Measurements from ENCODE around the gene CYBC1. TPM values are rescaled to one million over a fixed set of nuclear protein-coding genes. Genes with fewer than 3 reads are reported as not detected.
"Not testable (repeated sequence)": the region's sequence is repeated elsewhere in the genome, so short reads cannot be mapped to it uniquely, and the experiment has no call there.

Gene CYBC1
- total and polyA plus RNA-seq, 10 donors = 105 to 333 (median 284) TPM

GRCh38 chr17:82458179-82458884, 7.8 kb upstream of the CYBC1 start, which contains the start of gene NARF:
NARF (plus strand) TSS chr17:82458741; CDS start chr17:82458804, 63 bp downstream.
- peak; percentile 98 for DNase-seq
- TF ChIP-seq CTCF (IDR thresholded peaks at IDR 0.05 in 8 of 11, conservative IDR thresholded peaks at IDR 0.05 in 3 of 11) (peak in 3 of 11 experiments; percentile 12 to 39 (median 14)), POLR2A (IDR thresholded peaks at IDR 0.05) (peak; percentile 64 to 93 (median 85)), POLR2AphosphoS5 (IDR thresholded peaks at IDR 0.05) (peak; percentile 99 to 100 (median 99))
- no peaks in the 10 kb centered on the region for H3K9me3 ChIP-seq
- H3K4me3 ChIP-seq = peak within 1 kb of the TSS; percentile 75 to 100 (median 96)
- peak within 1 kb of the TSS; percentile 99 to 100 (median 100) for H3K27ac ChIP-seq
- WGBS, 5 donors = 0 to 1% (median 0%) methylated on average over 17 to 85 of the region's 85 CpGs
- peaks cover 0 to 37% (median 34%) of the 10 kb centered on the region in 6 donors for H3K36me3 ChIP-seq
- H3K4me1 ChIP-seq = peaks cover 21 to 75% (median 59%) of the 10 kb centered on the region in 6 donors
- H3K27me3 ChIP-seq (replicated peaks in 1 of 7) = no peaks in the 10 kb centered on the region
- intact Hi-C loops (cut with DNase I; ENCODE audit: low total_unique reads) = no loop called here

GRCh38 chr17:82457929-82458178, 7.3 kb upstream of the CYBC1 start:
- Histone ChIP-seq H3K9me3 (no peaks in the 10 kb centered on the region), H3K4me1 (peaks cover 21 to 71% (median 56%) of the 10 kb centered on the region in 6 donors), H3K4me3 (peak overlapping the region; percentile 75 to 100 (median 96)), H3K36me3 (peaks cover 0 to 32% (median 29%) of the 10 kb centered on the region in 6 donors), H3K27me3 (replicated peaks in 1 of 7) (no peaks in the 10 kb centered on the region), H3K27ac (peak overlapping the region; percentile 99 to 100 (median 100))
- 0 to 2% (median 0%) methylated on average over 8 of the region's 8 CpGs for WGBS, 5 donors
- DNase-seq = no peak
- TF ChIP-seq CTCF (IDR thresholded peaks at IDR 0.05 in 8 of 11, conservative IDR thresholded peaks at IDR 0.05 in 3 of 11) (no peak), POLR2AphosphoS5 (IDR thresholded peaks at IDR 0.05) (no peak), POLR2A (IDR thresholded peaks at IDR 0.05) (no peak)
- intact Hi-C loops (cut with DNase I; ENCODE audit: low total_unique reads) = no loop called here

- no peak for DNase-seq
- peaks cover 21 to 71% (median 55%) of the 10 kb centered on the region in 6 donors for H3K4me1 ChIP-seq
- H3K4me3 ChIP-seq = peak overlapping the region in 7 of 8 donors; percentile 75 to 100 (median 97)
- peak overlapping the region; percentile 99 to 100 (median 100) for H3K27ac ChIP-seq
- TF ChIP-seq POLR2A (IDR thresholded peaks at IDR 0.05) (no peak), POLR2AphosphoS5 (IDR thresholded peaks at IDR 0.05) (peak in 1 of 3 donors; percentile 33), CTCF (IDR thresholded peaks at IDR 0.05 in 8 of 11, conservative IDR thresholded peaks at IDR 0.05 in 3 of 11) (no peak)
- no peaks in the 10 kb centered on the region for H3K27me3 ChIP-seq (replicated peaks in 1 of 7)
- no peaks in the 10 kb centered on the region for H3K9me3 ChIP-seq
- WGBS, 5 donors = 35 to 57% (median 43%) methylated on average over 10 of the region's 10 CpGs
- intact Hi-C loops (cut with DNase I; ENCODE audit: low total_unique reads) = no loop called here
- peaks cover 0 to 27% (median 24%) of the 10 kb centered on the region in 6 donors for H3K36me3 ChIP-seq
These were observed 6.7 kb upstream of the CYBC1 start for GRCh38 chr17:82457073-82457928.

GRCh38 chr17:82453706-82454105, 3.2 kb upstream of the CYBC1 start:
- H3K27me3 ChIP-seq (replicated peaks in 1 of 7); H3K9me3 ChIP-seq; H3K4me3 ChIP-seq; DNase-seq; intact Hi-C loops (cut with DNase I; ENCODE audit: low total_unique reads); H3K36me3 ChIP-seq: not testable (repeated sequence)
- Histone ChIP-seq H3K4me1 (peaks cover 17 to 66% (median 50%) of the 10 kb centered on the region in 6 donors), H3K27ac (peak overlapping the region in 5 of 8 donors; percentile 5 to 100 (median 48))
- WGBS, 5 donors = 92 to 96% (median 95%) methylated on average over 19 to 21 of the region's 21 CpGs

- DNase-seq; H3K9me3 ChIP-seq; H3K36me3 ChIP-seq; intact Hi-C loops (cut with DNase I; ENCODE audit: low total_unique reads); H3K4me3 ChIP-seq; H3K27me3 ChIP-seq (replicated peaks in 1 of 7): not testable (repeated sequence)
- Histone ChIP-seq H3K27ac (peak overlapping the region in 6 of 8 donors; percentile 15 to 100 (median 76)), H3K4me1 (peaks cover 17 to 68% (median 49%) of the 10 kb centered on the region in 6 donors)
- WGBS, 5 donors = 61 to 86% (median 75%) methylated on average over 7 of the region's 7 CpGs
These were observed 2.6 kb upstream of the CYBC1 start for GRCh38 chr17:82453151-82453550.

Data from spleen (tissue), 11 donors.